Gastrocnemius medialis (tissue), 4 donors: ENCODE results near the gene CFAP46.

Experiments used
- POLR2A ChIP-seq, 2 donors: fragments of 450-650 bp; IDR thresholded peaks; one replicate each; pipeline ENCODE4 v1.6.1; 2017; ENCODE audit warnings: antibody characterized with exemption in 2 of 2, mild to moderate bottlenecking in 2 of 2, moderate library complexity in 2 of 2
- TF ChIP-seq, protein P1 (sequence below), 5 experiments: fragments of 450-650 bp in 3 of 5; fragments of 200-600 bp in 2 of 5; sonication (generic) in 2 of 5; IDR thresholded peaks in 4 of 5; conservative IDR thresholded peaks in 1 of 5; 1 replicate in 4 of 5; 2 replicates in 1 of 5; pipeline ENCODE4 v1.5.1; 2016 to 2019; ENCODE audit warnings: antibody characterized with exemption in 5 of 5, mild to moderate bottlenecking in 3 of 5, moderate library complexity in 3 of 5

DNA sequence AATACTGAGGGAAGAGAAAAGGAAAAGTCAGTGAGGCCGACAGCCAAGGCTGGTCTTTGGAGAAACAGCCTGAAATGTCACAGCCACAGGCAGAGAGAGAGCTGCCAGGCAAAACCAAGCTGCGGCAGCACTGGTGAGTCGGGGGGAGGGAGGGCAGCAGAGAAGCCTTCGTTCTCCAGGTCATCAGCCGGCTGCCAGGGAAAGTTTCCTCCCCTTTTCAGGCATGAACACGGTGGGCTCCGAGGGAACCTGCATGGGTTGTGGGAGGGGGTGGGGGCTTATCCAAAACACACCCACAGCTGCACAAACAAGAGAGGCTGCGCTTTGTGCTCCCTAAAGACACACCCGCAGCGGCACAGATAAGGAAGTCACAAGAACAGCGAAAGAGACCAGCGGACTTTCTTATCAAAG, 94.1 kb downstream of the CFAP46 start:
- TF ChIP-seq, protein P1, sequence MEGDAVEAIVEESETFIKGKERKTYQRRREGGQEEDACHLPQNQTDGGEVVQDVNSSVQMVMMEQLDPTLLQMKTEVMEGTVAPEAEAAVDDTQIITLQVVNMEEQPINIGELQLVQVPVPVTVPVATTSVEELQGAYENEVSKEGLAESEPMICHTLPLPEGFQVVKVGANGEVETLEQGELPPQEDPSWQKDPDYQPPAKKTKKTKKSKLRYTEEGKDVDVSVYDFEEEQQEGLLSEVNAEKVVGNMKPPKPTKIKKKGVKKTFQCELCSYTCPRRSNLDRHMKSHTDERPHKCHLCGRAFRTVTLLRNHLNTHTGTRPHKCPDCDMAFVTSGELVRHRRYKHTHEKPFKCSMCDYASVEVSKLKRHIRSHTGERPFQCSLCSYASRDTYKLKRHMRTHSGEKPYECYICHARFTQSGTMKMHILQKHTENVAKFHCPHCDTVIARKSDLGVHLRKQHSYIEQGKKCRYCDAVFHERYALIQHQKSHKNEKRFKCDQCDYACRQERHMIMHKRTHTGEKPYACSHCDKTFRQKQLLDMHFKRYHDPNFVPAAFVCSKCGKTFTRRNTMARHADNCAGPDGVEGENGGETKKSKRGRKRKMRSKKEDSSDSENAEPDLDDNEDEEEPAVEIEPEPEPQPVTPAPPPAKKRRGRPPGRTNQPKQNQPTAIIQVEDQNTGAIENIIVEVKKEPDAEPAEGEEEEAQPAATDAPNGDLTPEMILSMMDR (IDR thresholded peaks at IDR 0.05 in 4 of 5, conservative IDR thresholded peaks at IDR 0.05 in 1 of 5) = no peak
- no peak for TF ChIP-seq POLR2A (IDR thresholded peaks at IDR 0.05)
